ENCODE results near the gene ZNF547. TPM values are rescaled to one million over a fixed set of nuclear protein-coding genes. Genes with fewer than 3 reads are reported as not detected.

The ZNF547 gene
- total RNA-seq, 4 donors from 2014 or later, result 0.78 to 1.8 (median 1.1) TPM

- TF ChIP-seq POLR2A (IDR thresholded peaks at IDR 0.05) (peak; percentile 10 to 56), CTCF (IDR thresholded peaks at IDR 0.05) (peak in 4 of 5 experiments; percentile 7 to 65 (median 30)), EP300 (IDR thresholded peaks at IDR 0.05) (peak; percentile 83 to 93)
- Histone ChIP-seq H3K27me3 (no peaks in the 10 kb centered on the region), H3K4me3 (peak within 1 kb of the TSS; percentile 50 to 77 (median 74)), H3K36me3 (peaks cover 0 to 36% (median 0%) of the 10 kb centered on the region in 3 donors), H3K9me3 (peaks cover 0 to 36% (median 3%) of the 10 kb centered on the region in 4 donors), H3K27ac (peak within 1 kb of the TSS; percentile 72 to 98 (median 87)), H3K4me1 (peaks cover 0 to 20% (median 6%) of the 10 kb centered on the region in 4 donors)
- DNase-seq (ENCODE audit: low spot score in 2 of 2), result peak; percentile 86 to 95
- 0 to 1% methylated on average over 43 to 48 of the region's 50 CpGs for WGBS, 2 donors
Measured at GRCh38 chr19:57389730-57390598, 26.6 kb downstream of the ZNF547 start, which contains the start of gene ZNF548. Gene ZNF548 (plus strand): TSS chr19:57389854. CDS start chr19:57390100, 246 bp downstream.

DNA sequence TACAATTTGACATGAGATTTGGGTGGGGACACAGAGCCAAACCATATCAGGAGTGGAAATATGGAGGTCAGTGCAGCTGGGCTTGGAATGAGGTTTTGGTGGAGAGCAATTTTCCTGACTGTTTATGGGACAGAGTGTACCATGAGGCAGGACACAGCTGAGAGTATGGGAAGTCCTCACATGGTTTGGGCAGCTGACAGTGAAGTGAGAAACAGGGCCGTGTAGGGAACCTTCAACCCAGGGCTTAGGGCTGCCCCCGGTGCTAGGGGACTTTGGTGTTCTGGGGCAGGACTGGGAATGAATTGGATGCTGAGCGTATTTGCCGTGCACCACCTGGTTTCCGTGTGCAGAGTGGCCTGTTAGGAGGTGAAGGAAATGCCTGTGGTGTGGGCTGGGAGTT, 32.4 kb downstream of the ZNF547 start:
- WGBS, 2 donors, result 93% methylated on average over 5 of the region's 5 CpGs
- Histone ChIP-seq H3K4me3 (no peak overlapping the region), H3K9me3 (peaks cover 0 to 93% (median 26%) of the 10 kb centered on the region in 4 donors), H3K36me3 (peaks cover 16 to 94% (median 29%) of the 10 kb centered on the region in 3 donors), H3K27ac (no peak overlapping the region), H3K4me1 (peaks cover 0 to 8% (median 0%) of the 10 kb centered on the region in 4 donors), H3K27me3 (no peaks in the 10 kb centered on the region)
- no peak for TF ChIP-seq POLR2A (IDR thresholded peaks at IDR 0.05)
- no peak for TF ChIP-seq CTCF (IDR thresholded peaks at IDR 0.05)
- TF ChIP-seq EP300 (IDR thresholded peaks at IDR 0.05), result no peak
- DNase-seq (ENCODE audit: low spot score in 2 of 2), result no peak

DNA sequence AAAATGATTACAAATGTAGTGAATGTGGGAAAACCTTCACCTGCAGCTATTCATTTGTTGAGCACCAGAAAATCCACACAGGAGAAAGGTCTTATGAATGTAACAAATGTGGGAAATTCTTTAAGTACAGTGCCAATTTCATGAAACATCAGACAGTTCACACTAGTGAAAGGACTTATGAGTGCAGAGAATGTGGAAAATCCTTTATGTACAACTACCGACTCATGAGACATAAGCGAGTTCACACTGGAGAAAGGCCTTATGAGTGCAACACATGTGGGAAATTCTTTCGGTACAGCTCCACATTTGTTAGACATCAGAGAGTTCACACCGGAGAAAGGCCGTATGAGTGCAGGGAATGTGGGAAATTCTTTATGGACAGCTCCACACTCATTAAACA, 35.5 kb downstream of the ZNF547 start:
- DNase-seq (ENCODE audit: low spot score in 2 of 2), result no peak
- Histone ChIP-seq H3K36me3 (peaks cover 16 to 100% (median 29%) of the 10 kb centered on the region in 3 donors), H3K27me3 (no peaks in the 10 kb centered on the region), H3K4me3 (no peak overlapping the region), H3K4me1 (no peaks in the 10 kb centered on the region), H3K27ac (no peak overlapping the region), H3K9me3 (peaks cover 0 to 99% (median 35%) of the 10 kb centered on the region in 4 donors)
- WGBS, 2 donors, result 95 to 99% methylated on average over 5 of the region's 5 CpGs
- TF ChIP-seq POLR2A (IDR thresholded peaks at IDR 0.05) (no peak), CTCF (IDR thresholded peaks at IDR 0.05) (no peak), EP300 (IDR thresholded peaks at IDR 0.05) (no peak)

- Histone ChIP-seq H3K36me3 (peaks cover 3 to 51% (median 4%) of the 10 kb centered on the region in 3 donors), H3K4me3 (no peak overlapping the region), H3K27me3 (no peaks in the 10 kb centered on the region), H3K4me1 (no peaks in the 10 kb centered on the region), H3K27ac (no peak overlapping the region), H3K9me3 (peaks cover 0 to 80% (median 16%) of the 10 kb centered on the region in 4 donors)
- no peak for DNase-seq (ENCODE audit: low spot score in 2 of 2)
- TF ChIP-seq CTCF (IDR thresholded peaks at IDR 0.05) (no peak), POLR2A (IDR thresholded peaks at IDR 0.05) (no peak), EP300 (IDR thresholded peaks at IDR 0.05) (no peak)
- whole genome bisulfite sequencing, 2 donors, result 84 to 92% methylated on average over 8 to 9 of the region's 9 CpGs
Measured at GRCh38 chr19:57403737-57404563, 40.6 kb downstream of the ZNF547 start.
